GM18498 (cell line): ENCODE data around the gene RNF2.
A peak's percentile ranks its signal among the peaks of the same experiment; 100 is the strongest.
"Not testable (repeated sequence)": the region's sequence is repeated elsewhere in the genome, so short reads cannot be mapped to it uniquely, and the experiment has no call there.

ENCODE experiments used
- ATAC-seq: cut with Tn5 transposase; IDR thresholded peaks from one replicate; pipeline ENCODE4 v1.9.1; 2021; ENCODE audit warnings: mild to moderate bottlenecking, moderate library complexity; ENCODE audit not compliant: unreplicated experiment

Gene RNF2

GRCh38 chr1:185044981-185045813, at the start of gene RNF2:
TSS of gene RNF2 (plus strand) at chr1:185045558. CDS start at chr1:185087554, 41,996 bp downstream.
- peak; percentile 95 for ATAC-seq

- not testable (repeated sequence) for ATAC-seq
These were observed 45.4 kb upstream of the RNF2 start for GRCh38 chr1:184999974-185000373.

GRCh38 chr1:185001312-185001880, 44.0 kb upstream of the RNF2 start:
- ATAC-seq, result not testable (repeated sequence)

GRCh38 chr1:185008838-185009237, 36.5 kb upstream of the RNF2 start:
- ATAC-seq, result no peak

- ATAC-seq, result no peak
These were observed 35.0 kb upstream of the RNF2 start for GRCh38 chr1:185010361-185010760.

- ATAC-seq, result no peak
These were observed 30.4 kb upstream of the RNF2 start for GRCh38 chr1:185014941-185015340.

GRCh38 chr1:185015631-185016030, 29.7 kb upstream of the RNF2 start:
- no peak for ATAC-seq

GRCh38 chr1:185016880-185017279, 28.5 kb upstream of the RNF2 start:
- no peak for ATAC-seq

- ATAC-seq, result no peak
These were observed 28.0 kb upstream of the RNF2 start for GRCh38 chr1:185017338-185017737.

- ATAC-seq, result no peak
These were observed 27.4 kb upstream of the RNF2 start for GRCh38 chr1:185017966-185018365.

- no peak for ATAC-seq
These were observed 18.0 kb upstream of the RNF2 start for GRCh38 chr1:185027252-185027882.

- no peak for ATAC-seq
These were observed 11.7 kb upstream of the RNF2 start for GRCh38 chr1:185033686-185034085.

- no peak for ATAC-seq
These were observed 10.1 kb upstream of the RNF2 start for GRCh38 chr1:185035258-185035657.

- ATAC-seq, result no peak
These were observed 6.5 kb upstream of the RNF2 start for GRCh38 chr1:185038813-185039376.

- ATAC-seq, result no peak
These were observed 5.5 kb upstream of the RNF2 start for GRCh38 chr1:185039726-185040407.

GRCh38 chr1:185040408-185040735, 5.0 kb upstream of the RNF2 start:
- ATAC-seq, result no peak

- no peak for ATAC-seq
These were observed 3.6 kb upstream of the RNF2 start for GRCh38 chr1:185041742-185042141.

- no peak for ATAC-seq
These were observed 2.6 kb upstream of the RNF2 start for GRCh38 chr1:185042737-185043136.

GRCh38 chr1:185044387-185044786, 971 bp upstream of the RNF2 start:
- ATAC-seq, result no peak

GRCh38 chr1:185045814-185046492, 595 bp downstream of the RNF2 start:
- peak; percentile 29 for ATAC-seq

- no peak for ATAC-seq
These were observed 1.3 kb downstream of the RNF2 start for GRCh38 chr1:185046668-185047067.
